ENCODE data around the gene IQSEC3.
"Not testable (repeated sequence)": the region's sequence is repeated elsewhere in the genome, so short reads cannot be mapped to it uniquely, and the experiment has no call there.

Gene IQSEC3

GRCh38 chr12:177980-178828 is 111.6 kb downstream of the IQSEC3 start:
- DNase-seq (ENCODE audit: low read depth) = no peak

- DNase-seq (ENCODE audit: low read depth) = no peak
These were observed 112.2 kb downstream of the IQSEC3 start for GRCh38 chr12:178829-179109.

GRCh38 chr12:179131-179884 is 112.7 kb downstream of the IQSEC3 start:
- DNase-seq (ENCODE audit: low read depth) = no peak

GRCh38 chr12:179885-180284 is 113.3 kb downstream of the IQSEC3 start:
- DNase-seq (ENCODE audit: low read depth) = no peak

- no peak for DNase-seq (ENCODE audit: low read depth)
These were observed 113.9 kb downstream of the IQSEC3 start for GRCh38 chr12:180445-180844.

GRCh38 chr12:181921-182320 is 115.4 kb downstream of the IQSEC3 start:
- no peak for DNase-seq (ENCODE audit: low read depth)

- no peak for DNase-seq (ENCODE audit: low read depth)
These were observed 115.9 kb downstream of the IQSEC3 start for GRCh38 chr12:182381-182892.

- DNase-seq (ENCODE audit: low read depth) = no peak
These were observed 118.4 kb downstream of the IQSEC3 start for GRCh38 chr12:184811-185575.

- DNase-seq (ENCODE audit: low read depth) = no peak
These were observed 119.0 kb downstream of the IQSEC3 start for GRCh38 chr12:185576-185955.

GRCh38 chr12:186006-186625 is 119.5 kb downstream of the IQSEC3 start:
- DNase-seq (ENCODE audit: low read depth) = no peak

- DNase-seq (ENCODE audit: low read depth) = not testable (repeated sequence)
These were observed 121.7 kb downstream of the IQSEC3 start for GRCh38 chr12:187986-188909.

- no peak for DNase-seq (ENCODE audit: low read depth)
These were observed 122.5 kb downstream of the IQSEC3 start for GRCh38 chr12:188910-189621.

- no peak for DNase-seq (ENCODE audit: low read depth)
These were observed 123.0 kb downstream of the IQSEC3 start for GRCh38 chr12:189622-189962.

GRCh38 chr12:190881-191280 is 124.3 kb downstream of the IQSEC3 start:
- DNase-seq (ENCODE audit: low read depth) = no peak

GRCh38 chr12:191541-191940 is 125.0 kb downstream of the IQSEC3 start:
- DNase-seq (ENCODE audit: low read depth) = no peak

GRCh38 chr12:193261-193660 is 126.7 kb downstream of the IQSEC3 start:
- DNase-seq (ENCODE audit: low read depth) = no peak

GRCh38 chr12:194276-194675 is 127.7 kb downstream of the IQSEC3 start:
- DNase-seq (ENCODE audit: low read depth) = no peak

- no peak for DNase-seq (ENCODE audit: low read depth)
These were observed 128.6 kb downstream of the IQSEC3 start for GRCh38 chr12:195156-195555.

- DNase-seq (ENCODE audit: low read depth) = no peak
These were observed 129.4 kb downstream of the IQSEC3 start for GRCh38 chr12:195951-196350.

- no peak for DNase-seq (ENCODE audit: low read depth)
These were observed 129.9 kb downstream of the IQSEC3 start for GRCh38 chr12:196436-196835.
